ENCODE results near the gene UBE2D1. TPM values are rescaled to one million over a fixed set of nuclear protein-coding genes. Genes with fewer than 3 reads are reported as not detected.
"Not testable (repeated sequence)": the region's sequence is repeated elsewhere in the genome, so short reads cannot be mapped to it uniquely, and the experiment has no call there.

UBE2D1 gene
- total RNA-seq, 1 donor from 2014 or later = 6.7 TPM

DNA sequence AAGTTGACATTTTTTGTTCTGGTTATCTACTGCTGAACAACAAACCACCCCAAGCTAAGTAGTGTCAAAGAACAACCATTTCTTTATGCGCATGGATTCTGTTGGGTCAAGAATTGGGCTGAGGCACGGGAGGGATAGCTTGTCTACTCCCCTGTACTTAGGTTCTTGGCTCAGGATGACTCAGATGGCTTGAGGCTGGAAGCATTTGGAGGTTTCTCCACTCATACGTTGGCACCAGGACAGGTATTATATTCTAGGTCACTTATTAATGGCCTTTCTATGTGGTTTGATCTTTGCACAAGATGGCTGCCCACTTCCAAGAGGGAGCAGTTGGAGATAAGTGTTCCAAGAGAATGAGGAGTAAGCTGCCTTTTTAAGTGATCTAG is 38.6 kb downstream of the UBE2D1 start:
- no peak for DNase-seq (ENCODE audit: low read depth in 2 of 2)

- DNase-seq (ENCODE audit: low read depth in 2 of 2) = no peak
Observed at GRCh38 chr10:58382489-58382995, 47.7 kb downstream of the UBE2D1 start.

- no peak for DNase-seq (ENCODE audit: low read depth in 2 of 2)
Observed at GRCh38 chr10:58384095-58384494, 49.3 kb downstream of the UBE2D1 start.

- peak in 1 of 2 donors; percentile 8 for DNase-seq (ENCODE audit: low read depth in 2 of 2)
Observed at GRCh38 chr10:58384544-58384998, 49.8 kb downstream of the UBE2D1 start.

DNA sequence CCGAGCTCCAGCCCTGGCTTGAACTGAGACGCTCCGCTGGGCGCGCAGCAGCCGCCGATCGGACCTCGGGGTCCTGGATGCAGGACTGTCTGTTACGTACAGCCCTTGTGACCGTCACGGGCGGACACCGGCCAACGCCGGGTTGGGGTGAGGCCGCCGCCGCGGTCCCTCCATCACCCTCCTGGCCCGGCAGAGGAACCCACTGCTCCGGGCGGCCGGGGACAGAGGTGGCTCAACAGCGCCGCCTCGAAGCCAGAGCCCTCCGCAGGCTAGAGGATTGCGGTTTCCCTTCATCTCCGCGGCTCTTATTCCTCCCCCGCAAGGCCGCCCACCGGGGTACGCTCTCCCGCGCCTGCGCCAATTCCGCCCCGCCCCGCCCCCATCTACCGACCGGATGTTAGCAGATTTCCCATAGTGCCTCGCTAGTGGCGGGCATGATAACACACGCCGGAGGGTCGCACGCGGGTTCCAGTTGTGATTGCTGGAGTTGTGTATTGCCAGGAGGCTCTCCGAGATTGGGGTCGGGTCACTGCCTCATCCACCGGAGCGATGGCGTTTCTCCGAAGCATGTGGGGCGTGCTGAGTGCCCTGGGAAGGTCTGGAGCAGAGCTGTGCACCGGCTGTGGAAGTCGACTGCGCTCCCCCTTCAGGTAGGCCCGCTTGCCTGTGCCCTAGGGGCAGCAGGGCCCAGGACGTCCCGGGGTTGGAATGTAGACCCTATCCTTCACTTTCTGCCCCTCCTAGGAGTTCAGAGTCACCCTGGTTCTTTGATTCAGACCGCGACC is 50.4 kb downstream of the UBE2D1 start, which contains the start of gene TFAM:
Gene TFAM, plus strand, starts transcription at position 412 of the 785 bp plus-strand sequence. Its CDS starts 138 bp downstream, at position 550.
- DNase-seq (ENCODE audit: low read depth in 2 of 2) = peak; percentile 91 to 95

GRCh38 chr10:58385784-58386112 is 50.9 kb downstream of the UBE2D1 start:
- DNase-seq (ENCODE audit: low read depth in 2 of 2) = peak in 1 of 2 donors; percentile 42

- DNase-seq (ENCODE audit: low read depth in 2 of 2) = no peak
Observed at GRCh38 chr10:58389024-58389423, 54.2 kb downstream of the UBE2D1 start.

DNA sequence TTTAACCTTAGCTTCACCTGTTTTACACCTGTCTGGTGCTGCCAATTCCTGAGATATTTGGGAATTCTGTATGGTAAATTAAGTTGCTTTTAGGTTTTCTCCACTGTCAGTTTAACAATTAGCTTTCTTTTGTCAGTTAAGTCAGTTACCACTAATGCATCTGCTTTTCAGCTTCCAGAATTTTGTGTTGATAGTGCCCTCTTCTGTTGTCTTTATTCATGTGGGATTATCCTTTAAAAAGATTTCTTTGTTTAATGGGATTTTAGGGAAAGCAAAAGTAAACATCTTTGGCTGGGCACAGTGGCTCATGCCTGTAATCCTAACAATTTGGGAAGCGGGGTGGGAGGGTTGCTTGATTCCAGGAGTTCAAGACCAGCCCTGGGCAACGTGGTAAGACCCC is 58.5 kb downstream of the UBE2D1 start:
- DNase-seq (ENCODE audit: low read depth in 2 of 2) = peak; percentile 9 to 24

GRCh38 chr10:58394471-58394870 is 59.7 kb downstream of the UBE2D1 start:
- DNase-seq (ENCODE audit: low read depth in 2 of 2) = no peak

DNA sequence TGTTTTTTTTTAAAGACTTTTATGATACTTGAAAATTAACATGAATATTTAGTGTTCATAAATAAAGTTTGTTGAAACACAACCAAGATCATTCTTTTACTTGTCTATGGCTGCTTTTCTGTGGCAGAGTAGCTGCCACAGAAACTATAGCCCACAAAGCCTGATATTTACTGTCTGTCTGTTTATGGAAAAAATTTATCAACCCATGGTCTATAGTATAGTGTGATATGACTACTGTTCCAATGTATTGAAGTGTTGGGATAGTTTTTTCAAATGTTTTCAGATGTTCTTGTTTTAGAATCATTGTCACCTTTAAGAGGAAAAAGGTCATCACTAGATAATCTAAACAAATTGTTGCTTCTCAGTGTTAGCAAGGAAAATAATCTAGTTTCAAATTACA is 61.3 kb downstream of the UBE2D1 start:
- DNase-seq (ENCODE audit: low read depth in 2 of 2) = no peak

GRCh38 chr10:58397830-58398229 is 63.0 kb downstream of the UBE2D1 start:
- DNase-seq (ENCODE audit: low read depth in 2 of 2) = no peak

- DNase-seq (ENCODE audit: low read depth in 2 of 2) = peak in 1 of 2 donors; percentile 18
Observed at GRCh38 chr10:58399410-58399809, 64.6 kb downstream of the UBE2D1 start.

- DNase-seq (ENCODE audit: low read depth in 2 of 2) = no peak
Observed at GRCh38 chr10:58400609-58401008, 65.8 kb downstream of the UBE2D1 start.

DNA sequence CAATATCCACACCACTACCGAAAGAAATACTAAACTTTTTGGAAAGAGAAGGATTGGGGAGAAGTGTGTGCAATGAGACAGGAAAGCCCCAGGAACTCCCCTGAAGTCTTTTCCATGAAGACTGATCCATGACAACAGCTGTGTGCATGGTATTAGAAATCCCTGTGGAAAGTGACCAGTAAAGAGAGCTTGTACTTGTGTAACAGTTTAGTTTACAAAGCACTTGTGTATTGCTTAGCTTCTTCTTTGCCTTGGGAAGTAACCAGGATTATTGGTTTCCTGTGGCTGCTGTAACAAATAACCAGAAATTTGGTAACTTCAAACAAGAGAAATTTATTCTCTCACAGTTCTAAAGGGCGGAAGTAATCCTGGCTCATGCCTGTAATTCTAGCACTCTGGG is 69.2 kb downstream of the UBE2D1 start:
- no peak for DNase-seq (ENCODE audit: low read depth in 2 of 2)

DNA sequence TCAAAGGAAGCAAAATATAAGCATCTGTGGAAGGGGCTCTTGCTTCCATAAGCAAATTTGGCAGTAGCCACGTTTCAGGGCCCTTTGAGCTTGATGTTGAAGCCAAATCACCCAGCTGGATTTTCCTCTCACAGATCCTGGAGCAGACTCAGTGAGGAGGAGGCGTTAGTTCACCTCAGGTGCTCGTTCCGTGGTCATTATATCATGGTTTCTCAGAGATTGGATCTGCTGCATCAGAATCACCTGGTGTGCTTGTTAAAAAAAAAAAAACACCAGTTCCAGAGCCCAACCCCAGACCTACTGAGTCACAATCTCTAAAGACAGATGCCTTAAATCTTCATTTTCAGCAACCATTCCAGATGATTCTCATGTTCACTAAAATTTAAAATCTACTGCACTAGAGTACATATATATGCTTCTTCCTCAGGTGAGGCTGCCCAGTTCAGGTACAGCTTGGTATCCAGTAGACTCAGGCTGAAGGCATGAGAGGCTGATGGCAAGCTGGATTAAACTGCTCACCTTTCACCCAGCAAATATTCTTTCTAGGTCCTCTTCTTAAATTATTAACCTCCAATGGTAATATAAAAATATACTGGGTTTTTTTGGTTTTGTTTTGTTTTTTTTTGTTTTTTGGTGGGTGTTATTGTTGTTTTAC is 75.3 kb downstream of the UBE2D1 start:
- no peak for DNase-seq (ENCODE audit: low read depth in 2 of 2)

GRCh38 chr10:58412502-58412961 is 77.7 kb downstream of the UBE2D1 start:
- no peak for DNase-seq (ENCODE audit: low read depth in 2 of 2)

GRCh38 chr10:58414270-58415041 is 79.7 kb downstream of the UBE2D1 start:
- DNase-seq (ENCODE audit: low read depth in 2 of 2) = peak in 1 of 2 donors; percentile 6

- no peak for DNase-seq (ENCODE audit: low read depth in 2 of 2)
Observed at GRCh38 chr10:58415757-58416156, 81.0 kb downstream of the UBE2D1 start.

DNA sequence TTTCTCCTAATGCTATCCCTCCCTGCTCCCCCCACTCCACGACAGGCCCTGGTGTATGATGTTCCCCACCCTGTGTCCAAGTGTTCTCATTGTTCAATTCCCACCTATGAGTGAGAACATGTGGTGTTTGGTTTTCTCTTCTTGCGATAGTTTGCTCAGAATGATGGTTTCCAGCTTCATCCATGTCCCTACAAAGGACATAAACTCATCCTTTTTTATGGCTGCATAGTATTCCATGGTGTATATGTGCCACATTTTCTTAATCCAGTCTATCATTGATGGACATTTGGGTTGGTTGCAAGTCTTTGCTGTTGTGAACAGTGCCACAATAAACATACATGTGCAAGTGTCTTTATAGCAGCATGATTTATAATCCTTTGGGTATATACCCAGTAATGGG is 83.1 kb downstream of the UBE2D1 start:
- not testable (repeated sequence) for DNase-seq (ENCODE audit: low read depth in 2 of 2)
